Fibroblast of lung (primary cell): Measurements from ENCODE around the gene HRC. TPM values are rescaled to one million over a fixed set of nuclear protein-coding genes. Genes with fewer than 3 reads are reported as not detected.

Experiments used
- DNase-seq, 2 donors: peaks; one replicate each; pipeline versions ENCODE4 v3.0.0 to v3.0.0-alpha.2; 2010; ENCODE audit warnings: low read depth in 2 of 2
- H2AFZ ChIP-seq: 2 replicates; pipeline ENCODE4 v1.5.1; 2012; ENCODE audit warnings: low read length, control low read depth, inconsistent platforms
- H3K27ac ChIP-seq: 2 replicates; pipeline ENCODE4 v1.5.1; 2011; ENCODE audit warnings: low read length, control low read depth; ENCODE audit not compliant: insufficient read depth
- H3K27me3 ChIP-seq: 2 replicates; pipeline ENCODE4 v1.5.1; 2011; ENCODE audit warnings: mild to moderate bottlenecking, low read length; ENCODE audit not compliant: control insufficient read depth, insufficient read depth
- H3K36me3 ChIP-seq: 2 replicates; pipeline ENCODE4 v1.5.1; 2011; ENCODE audit warnings: low read length; ENCODE audit not compliant: control insufficient read depth, insufficient read depth
- H3K4me1 ChIP-seq: 2 replicates; pipeline ENCODE4 v1.5.1; 2011; ENCODE audit warnings: low read length; ENCODE audit not compliant: control insufficient read depth, insufficient read depth; ENCODE audit errors: extremely low read depth
- H3K4me2 ChIP-seq: 2 replicates; pipeline ENCODE4 v1.5.1; 2011; ENCODE audit warnings: low read length, control low read depth; ENCODE audit not compliant: insufficient read depth; ENCODE audit errors: extremely low read depth
- H3K4me3 ChIP-seq, 4 experiments: fragments of 200-600 bp in 1 of 4; sonication (generic) in 1 of 4; replicated peaks in 1 of 4; 2 replicates each; pipeline ENCODE4 v1.5.1; 2011 to 2016; ENCODE audit warnings: low read length in 4 of 4, low read depth in 3 of 4, mild to moderate bottlenecking in 3 of 4, control low read depth in 2 of 4, inconsistent platforms in 1 of 4, mixed read lengths in 1 of 4; ENCODE audit not compliant: insufficient read depth in 1 of 4; ENCODE audit errors: control extremely low read depth in 1 of 4
- H3K79me2 ChIP-seq: 2 replicates; pipeline ENCODE4 v1.5.1; 2012; ENCODE audit warnings: mild to moderate bottlenecking, low read length, inconsistent platforms; ENCODE audit not compliant: control insufficient read depth, insufficient read depth
- H3K9ac ChIP-seq: 2 replicates; pipeline ENCODE4 v1.5.1; 2011; ENCODE audit warnings: mild to moderate bottlenecking, low read length, control low read depth; ENCODE audit not compliant: insufficient read depth
- H3K9me3 ChIP-seq: 2 replicates; pipeline ENCODE4 v1.5.1; 2012; ENCODE audit warnings: low read depth, low read length; ENCODE audit not compliant: control insufficient read depth, insufficient read depth
- H4K20me1 ChIP-seq: 2 replicates; pipeline ENCODE4 v1.5.1; 2011; ENCODE audit warnings: low read length; ENCODE audit not compliant: control insufficient read depth, insufficient read depth; ENCODE audit errors: extremely low read depth
- CTCF ChIP-seq, 2 donors: IDR thresholded peaks in 1 of 2; conservative IDR thresholded peaks in 1 of 2; 1 replicate in 1 of 2; 2 replicates in 1 of 2; pipeline ENCODE4 v1.5.1; 2011 to 2012; ENCODE audit warnings: low read length in 2 of 2, control low read depth in 1 of 2, inconsistent platforms in 1 of 2, low read depth in 1 of 2, mild to moderate bottlenecking in 1 of 2
- EZH2 ChIP-seq: IDR thresholded peaks from 2 replicates; pipeline ENCODE4 v1.5.1; 2012; ENCODE audit warnings: low read length, control low read depth, mild to moderate bottlenecking; ENCODE audit errors: missing control alignments
- polyA plus RNA-seq, 2 donors: library from polyadenylated mRNA; depleted of rRNA in 1 of 2; stranded (reverse) in 1 of 2; unstranded in 1 of 2; fragments of >200 nt; gene quantifications; 2 replicates each; pipeline ENCODE4 v1.2.1, GENCODE V29; 2011 to 2012; ENCODE audit warnings: missing spikeins in 1 of 2
- total RNA-seq: library from RNA; depleted of rRNA; stranded (reverse); fragments of >200 nt; gene quantifications from 2 replicates; pipeline ENCODE4 v1.2.1, GENCODE V29; 2014

The HRC gene
- total and polyA plus RNA-seq, 2 donors (not counting 1 experiment from before 2014, with no cell fraction given) = 0.16 TPM; not detected in 1

- DNase-seq = no peak
- Histone ChIP-seq H3K36me3 (no peaks in the 10 kb centered on the region), H3K79me2 (no peaks in the 10 kb centered on the region), H3K4me3 (no peak overlapping the region), H3K9ac (no peak overlapping the region), H3K4me1 (no peaks in the 10 kb centered on the region), H4K20me1 (no peaks in the 10 kb centered on the region), H3K27ac (no peak overlapping the region), H3K9me3 (no peaks in the 10 kb centered on the region), H2AFZ (no peak overlapping the region), H3K27me3 (no peaks in the 10 kb centered on the region), H3K4me2 (no peak overlapping the region)
- no peak for TF ChIP-seq CTCF (conservative IDR thresholded peaks at IDR 0.05 in 1 of 2, IDR thresholded peaks at IDR 0.05 in 1 of 2; ENCODE audit: low read depth in 1 of 2, low read length in 2 of 2)
- TF ChIP-seq EZH2 = no peak
These were observed 38.7 kb upstream of the HRC start for GRCh38 chr19:49193822-49194394.

- TF ChIP-seq EZH2 (no peak), CTCF (conservative IDR thresholded peaks at IDR 0.05 in 1 of 2, IDR thresholded peaks at IDR 0.05 in 1 of 2; ENCODE audit: low read depth in 1 of 2, low read length in 2 of 2) (no peak)
These were observed 35.6 kb upstream of the HRC start for GRCh38 chr19:49190781-49191180.

GRCh38 chr19:49189259-49189658 is 34.1 kb upstream of the HRC start:
- H3K79me2 ChIP-seq = no peaks in the 10 kb centered on the region
- H3K4me3 ChIP-seq = no peak overlapping the region
- DNase-seq = no peak
- no peak overlapping the region for H2AFZ ChIP-seq
- no peaks in the 10 kb centered on the region for H4K20me1 ChIP-seq
- no peak overlapping the region for H3K27ac ChIP-seq
- H3K36me3 ChIP-seq = peaks cover 2% of the 10 kb centered on the region
- TF ChIP-seq CTCF (conservative IDR thresholded peaks at IDR 0.05 in 1 of 2, IDR thresholded peaks at IDR 0.05 in 1 of 2; ENCODE audit: low read depth in 1 of 2, low read length in 2 of 2) = no peak
- TF ChIP-seq EZH2 = no peak
- no peak overlapping the region for H3K4me2 ChIP-seq
- no peaks in the 10 kb centered on the region for H3K27me3 ChIP-seq
- no peaks in the 10 kb centered on the region for H3K9me3 ChIP-seq
- H3K4me1 ChIP-seq = no peaks in the 10 kb centered on the region
- H3K9ac ChIP-seq = no peak overlapping the region

More at GRCh38 chr19:49190781-49191180, 35.6 kb upstream of the HRC start:
- no peak overlapping the region for H2AFZ ChIP-seq
- DNase-seq = no peak
- H3K79me2 ChIP-seq = no peaks in the 10 kb centered on the region
- no peaks in the 10 kb centered on the region for H3K9me3 ChIP-seq
- H3K4me3 ChIP-seq = no peak overlapping the region
- no peak overlapping the region for H3K9ac ChIP-seq
- H3K4me2 ChIP-seq = no peak overlapping the region
- no peaks in the 10 kb centered on the region for H4K20me1 ChIP-seq
- H3K36me3 ChIP-seq = peaks cover 2% of the 10 kb centered on the region
- H3K27me3 ChIP-seq = no peaks in the 10 kb centered on the region
- no peak overlapping the region for H3K27ac ChIP-seq
- no peaks in the 10 kb centered on the region for H3K4me1 ChIP-seq
